GM19397 (cell line): ENCODE measurements around the gene JAK2.

Source experiments
- ATAC-seq: cut with Tn5 transposase; IDR thresholded peaks from one replicate; pipeline ENCODE4 v1.9.1; 2021; ENCODE audit warnings: mild to moderate bottlenecking, moderate library complexity; ENCODE audit not compliant: unreplicated experiment

JAK2 gene

GRCh38 chr9:5122516-5122915 lies 137.4 kb downstream of the JAK2 start:
- no peak for ATAC-seq

GRCh38 chr9:5140151-5140550 lies 155.1 kb downstream of the JAK2 start:
- ATAC-seq = no peak

- ATAC-seq = no peak
Measured at GRCh38 chr9:5144217-5144616, 159.1 kb downstream of the JAK2 start.

- no peak for ATAC-seq
Measured at GRCh38 chr9:5146241-5146640, 161.2 kb downstream of the JAK2 start.
